NCI-H2171 (cell line): ENCODE data around the gene TSACC.

Source experiments
- DNase-seq: peaks from one replicate; lab custom pipeline; 2025; lab: John Stamatoyannopoulos, UW

Gene TSACC

GRCh38 chr1:156376958-156377919 is 38.9 kb downstream of the TSACC start:
- DNase-seq, result no peak

- DNase-seq, result no peak
Measured at GRCh38 chr1:156378557-156378956, 40.2 kb downstream of the TSACC start.

- peak; percentile 15 for DNase-seq
Measured at GRCh38 chr1:156379420-156380165, 41.3 kb downstream of the TSACC start.

GRCh38 chr1:156382561-156382960 is 44.2 kb downstream of the TSACC start:
- DNase-seq, result no peak

GRCh38 chr1:156383023-156383422 is 44.7 kb downstream of the TSACC start:
- peak; percentile 37 for DNase-seq

- DNase-seq, result no peak
Measured at GRCh38 chr1:156384007-156384406, 45.7 kb downstream of the TSACC start.

- DNase-seq, result no peak
Measured at GRCh38 chr1:156384658-156385057, 46.3 kb downstream of the TSACC start.

- peak; percentile 63 for DNase-seq
Measured at GRCh38 chr1:156385534-156386031, 47.3 kb downstream of the TSACC start.

- no peak for DNase-seq
Measured at GRCh38 chr1:156386134-156386901, 48.0 kb downstream of the TSACC start.

- no peak for DNase-seq
Measured at GRCh38 chr1:156386949-156387869, 48.9 kb downstream of the TSACC start.

GRCh38 chr1:156387870-156388173 is 49.5 kb downstream of the TSACC start:
- DNase-seq, result no peak

- no peak for DNase-seq
Measured at GRCh38 chr1:156388174-156389137, 50.1 kb downstream of the TSACC start.

- no peak for DNase-seq
Measured at GRCh38 chr1:156389311-156389710, 51.0 kb downstream of the TSACC start.

- DNase-seq, result no peak
Measured at GRCh38 chr1:156390469-156391365, 52.4 kb downstream of the TSACC start.

- DNase-seq, result no peak
Measured at GRCh38 chr1:156391366-156391677, 53.0 kb downstream of the TSACC start.

GRCh38 chr1:156391701-156392100 is 53.4 kb downstream of the TSACC start:
- no peak for DNase-seq

GRCh38 chr1:156392452-156392853 is 54.1 kb downstream of the TSACC start:
- no peak for DNase-seq

- DNase-seq, result no peak
Measured at GRCh38 chr1:156393095-156393494, 54.8 kb downstream of the TSACC start.

GRCh38 chr1:156394082-156394481 is 55.8 kb downstream of the TSACC start:
- DNase-seq, result no peak
